Tibial artery (tissue), 4 donors: ENCODE data around the gene TNN.

Experiments used
- DNase-seq, 2 donors: peaks; one replicate each; pipeline ENCODE4 v3.0.0-alpha.2; 2019
- H3K27ac ChIP-seq, 2 donors: fragments of 200-600 bp; sonication (generic) in 1 of 2; 1 replicate in 1 of 2; 2 replicates in 1 of 2; pipeline ENCODE4 v1.5.1; 2018 to 2019; ENCODE audit warnings: mild to moderate bottlenecking in 1 of 2
- H3K27me3 ChIP-seq, 2 donors: fragments of 200-600 bp; sonication (generic) in 1 of 2; one replicate each; pipeline versions ENCODE4 v1.5.1 to v1.6.0; 2016 to 2019
- H3K36me3 ChIP-seq, 3 donors: fragments of 200-600 bp; sonication (generic) in 2 of 3; one replicate each; pipeline ENCODE4 v1.5.1; 2016 to 2019; ENCODE audit warnings: mild to moderate bottlenecking in 2 of 3
- H3K4me1 ChIP-seq, 4 donors: fragments of 200-600 bp; sonication (generic) in 2 of 4; 1 replicate in 3 of 4; 2 replicates in 1 of 4; pipeline ENCODE4 v1.5.1; 2016 to 2019
- H3K4me3 ChIP-seq, 2 donors: fragments of 200-600 bp; sonication (generic) in 1 of 2; 1 replicate in 1 of 2; 2 replicates in 1 of 2; pipeline ENCODE4 v1.5.1; 2018 to 2019; ENCODE audit warnings: mild to moderate bottlenecking in 2 of 2
- H3K9me3 ChIP-seq, 3 donors: fragments of 200-600 bp; sonication (generic) in 1 of 3; one replicate each; pipeline ENCODE4 v1.5.1; 2016 to 2019
- CTCF ChIP-seq, 2 experiments: fragments of 200-600 bp in 1 of 2; fragments of 450-650 bp in 1 of 2; IDR thresholded peaks; one replicate each; pipeline ENCODE4 v1.5.1; 2017 to 2019; ENCODE audit warnings: antibody characterized with exemption in 2 of 2, mild to moderate bottlenecking in 1 of 2, moderate library complexity in 1 of 2
- intact Hi-C: fragments of 100-400 bp; cut with DNase I; formaldehyde crosslinking; loops from one replicate; pipeline ENCODE4 v1.15.0; 2023; ENCODE audit warnings: low total_unique reads

Gene TNN

DNA sequence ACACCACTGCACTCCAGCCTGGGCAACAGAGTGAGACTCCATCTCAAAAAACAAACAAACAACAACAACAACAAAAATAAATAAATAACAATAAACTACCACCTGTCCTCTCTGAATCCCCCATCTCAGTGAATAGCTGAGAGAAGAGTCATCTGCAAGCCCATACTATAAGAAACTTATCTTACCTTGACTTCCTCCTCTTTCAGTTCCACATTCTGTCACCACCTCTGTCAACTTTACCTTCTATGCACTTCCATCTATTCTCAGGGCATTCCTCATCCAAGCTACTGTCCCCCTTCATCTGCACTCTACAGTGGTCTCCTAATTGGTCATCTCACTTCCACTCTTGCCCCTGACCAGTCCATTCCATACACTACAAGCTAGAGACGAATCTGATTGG, 66.9 kb downstream of the TNN start:
- peaks cover 0 to 33% (median 11%) of the 10 kb centered on the region in 4 donors for H3K4me1 ChIP-seq
- TF ChIP-seq CTCF (IDR thresholded peaks at IDR 0.05) = no peak
- H3K36me3 ChIP-seq = no peaks in the 10 kb centered on the region
- no peak for DNase-seq
- H3K4me3 ChIP-seq = no peak overlapping the region
- no peaks in the 10 kb centered on the region for H3K27me3 ChIP-seq
- H3K9me3 ChIP-seq = no peaks in the 10 kb centered on the region
- intact Hi-C loops = loop anchor here (5.0 kb wide), 1 partner anchor 97 kb away; no protein-coding TSS in a partner anchor
- no peak overlapping the region for H3K27ac ChIP-seq

- TF ChIP-seq CTCF (IDR thresholded peaks at IDR 0.05) = no peak
- Histone ChIP-seq H3K27ac (no peak overlapping the region), H3K4me1 (peaks cover 0 to 27% (median 7%) of the 10 kb centered on the region in 4 donors), H3K36me3 (no peaks in the 10 kb centered on the region), H3K27me3 (no peaks in the 10 kb centered on the region), H3K4me3 (no peak overlapping the region), H3K9me3 (no peaks in the 10 kb centered on the region)
- intact Hi-C loops = no loop called here
- DNase-seq = no peak
These were observed 68.6 kb downstream of the TNN start for GRCh38 chr1:175136246-175136645.

GRCh38 chr1:175137369-175137768, 69.7 kb downstream of the TNN start:
- H3K36me3 ChIP-seq = no peaks in the 10 kb centered on the region
- intact Hi-C loops = no loop called here
- H3K9me3 ChIP-seq = no peaks in the 10 kb centered on the region
- H3K4me3 ChIP-seq = no peak overlapping the region
- TF ChIP-seq CTCF (IDR thresholded peaks at IDR 0.05) = no peak
- H3K4me1 ChIP-seq = peaks cover 0 to 17% (median 5%) of the 10 kb centered on the region in 4 donors
- DNase-seq = no peak
- no peaks in the 10 kb centered on the region for H3K27me3 ChIP-seq
- H3K27ac ChIP-seq = no peak overlapping the region

DNA sequence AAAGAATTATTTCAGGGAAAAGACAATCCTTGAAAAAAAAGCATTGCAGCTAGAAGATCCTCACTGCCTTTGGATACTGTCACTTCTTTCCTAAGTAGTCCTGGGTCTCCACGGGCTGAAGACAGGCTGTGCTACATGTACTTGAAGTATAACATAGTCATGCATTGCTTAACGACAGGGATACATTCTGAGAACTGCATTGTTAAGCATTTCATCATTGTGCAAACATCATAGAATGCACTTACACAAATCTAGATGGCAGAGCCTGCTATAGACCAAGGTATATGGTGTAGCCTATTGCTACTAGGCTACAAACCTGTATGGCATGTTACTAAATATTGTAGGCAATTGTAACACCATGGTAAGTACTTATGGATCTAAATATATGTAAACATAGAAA, 70.9 kb downstream of the TNN start:
- H3K36me3 ChIP-seq = no peaks in the 10 kb centered on the region
- intact Hi-C loops = no loop called here
- H3K4me3 ChIP-seq = no peak overlapping the region
- no peak for TF ChIP-seq CTCF (IDR thresholded peaks at IDR 0.05)
- H3K27ac ChIP-seq = no peak overlapping the region
- H3K27me3 ChIP-seq = no peaks in the 10 kb centered on the region
- peaks cover 0 to 5% (median 0%) of the 10 kb centered on the region in 4 donors for H3K4me1 ChIP-seq
- DNase-seq = no peak
- H3K9me3 ChIP-seq = no peaks in the 10 kb centered on the region

DNA sequence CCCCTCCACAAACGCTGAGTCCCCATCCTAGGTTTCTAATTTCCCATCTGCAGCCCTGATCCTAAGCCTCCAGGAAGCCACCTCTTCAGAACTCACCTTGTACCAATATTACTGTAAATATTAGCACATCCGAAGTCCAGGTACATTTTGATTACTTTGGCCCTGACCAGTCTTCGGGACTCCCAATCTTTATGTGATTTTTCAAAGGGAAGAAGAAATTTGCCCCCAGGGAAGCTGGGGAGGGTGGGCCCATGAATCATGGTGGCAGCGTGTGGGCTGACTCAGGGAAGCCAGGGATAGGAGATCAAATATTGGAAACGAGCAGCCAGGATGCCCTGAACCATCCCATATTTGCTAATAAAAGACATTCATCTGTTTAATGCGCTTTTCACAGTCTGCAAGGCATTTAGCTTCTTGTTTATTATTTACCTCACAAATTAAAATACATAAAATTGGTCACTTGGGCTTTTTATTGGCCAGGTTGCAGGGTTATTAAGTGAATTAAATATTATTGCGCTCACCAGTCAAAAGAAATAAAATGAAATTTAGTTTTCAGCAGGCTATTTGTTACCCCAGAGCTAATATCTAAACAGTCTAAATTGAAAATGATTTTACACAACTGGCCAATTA, 78.4 kb downstream of the TNN start:
- Histone ChIP-seq H3K4me3 (no peak overlapping the region), H3K36me3 (no peaks in the 10 kb centered on the region), H3K27me3 (peaks cover 0 to 10% of the 10 kb centered on the region in 2 donors), H3K9me3 (no peaks in the 10 kb centered on the region), H3K4me1 (peaks cover 0 to 7% (median 0%) of the 10 kb centered on the region in 4 donors), H3K27ac (no peak overlapping the region)
- intact Hi-C loops = no loop called here
- no peak for TF ChIP-seq CTCF (IDR thresholded peaks at IDR 0.05)
- DNase-seq = no peak
